HepG2 (cell line): ENCODE results near the gene TNFAIP1. TPM values are rescaled to one million over a fixed set of nuclear protein-coding genes. Genes with fewer than 3 reads are reported as not detected.
A peak's percentile ranks its signal among the peaks of the same experiment; 100 is the strongest.

Source experiments
- AGO2 ChIP-seq: fragments of 200-400 bp; formaldehyde crosslinking; optimal IDR thresholded peaks from 2 replicates; pipeline ENCODE3; 2017; ENCODE audit warnings: mild to moderate bottlenecking, low read depth, low read length, moderate library complexity
- ARID2 ChIP-seq: sonication (generic); formaldehyde crosslinking; IDR thresholded peaks from 2 replicates; pipeline ENCODE4 v1.8.1; 2022; ENCODE audit warnings: mild to moderate bottlenecking, missing genetic modification reagents, borderline replicate concordance
- CBFB ChIP-seq: sonication (generic); formaldehyde crosslinking; IDR thresholded peaks from 2 replicates; pipeline ENCODE4 v1.4.0; 2020; ENCODE audit warnings: missing genetic modification reagents
- DNMT3B ChIP-seq: conservative IDR thresholded peaks from 2 replicates; pipeline ENCODE4 v1.6.1; 2016; ENCODE audit warnings: missing biosample characterization, control low read depth
- FOSL1 ChIP-seq: sonication (generic); formaldehyde crosslinking; IDR thresholded peaks from 2 replicates; pipeline ENCODE4 v1.9.0; 2021; ENCODE audit warnings: missing genetic modification reagents, borderline replicate concordance
- GATAD2A ChIP-seq: IDR thresholded peaks from 2 replicates; pipeline ENCODE4 v1.6.1; 2016
- HOXA3 ChIP-seq: sonication (generic); formaldehyde crosslinking; IDR thresholded peaks from 2 replicates; pipeline ENCODE4 v1.5.0; 2020; ENCODE audit warnings: missing genetic modification reagents
- KLF9 ChIP-seq: IDR thresholded peaks from 2 replicates; pipeline ENCODE4 v1.6.1; 2016; ENCODE audit warnings: low read depth
- PHF21A ChIP-seq: sonication (generic); formaldehyde crosslinking; IDR thresholded peaks from 2 replicates; pipeline ENCODE4 v1.5.0; 2020; ENCODE audit warnings: mild to moderate bottlenecking, missing genetic modification reagents
- RXRA ChIP-seq: sonication (generic); formaldehyde crosslinking; IDR thresholded peaks from 2 replicates; pipeline ENCODE4 v1.5.1; 2020; ENCODE audit warnings: missing genetic modification reagents
- SNAI1 ChIP-seq: sonication (generic); formaldehyde crosslinking; IDR thresholded peaks from 2 replicates; pipeline ENCODE4 v1.5.0; 2020; ENCODE audit warnings: mild to moderate bottlenecking, missing genetic modification reagents, borderline replicate concordance
- ZBTB21 ChIP-seq: sonication (generic); formaldehyde crosslinking; IDR thresholded peaks from 2 replicates; pipeline ENCODE4 v1.4.0; 2020; ENCODE audit warnings: missing genetic modification reagents
- ZNF225 ChIP-seq: sonication (generic); formaldehyde crosslinking; IDR thresholded peaks from 2 replicates; pipeline ENCODE4 v1.4.0; 2020; ENCODE audit warnings: mild to moderate bottlenecking, missing genetic modification reagents
- ZNF326 ChIP-seq: sonication (generic); formaldehyde crosslinking; IDR thresholded peaks from 2 replicates; pipeline ENCODE4 v1.4.0; 2020; ENCODE audit warnings: missing genetic modification reagents, borderline replicate concordance
- ZNF570 ChIP-seq: sonication (generic); formaldehyde crosslinking; IDR thresholded peaks from 2 replicates; pipeline ENCODE4 v1.4.0; 2020; ENCODE audit warnings: mild to moderate bottlenecking, missing genetic modification reagents, borderline replicate concordance
- ZNF619 ChIP-seq: sonication (generic); formaldehyde crosslinking; IDR thresholded peaks from 2 replicates; pipeline ENCODE4 v1.4.0; 2020; ENCODE audit warnings: mild to moderate bottlenecking, missing genetic modification reagents
- ZNF839 ChIP-seq: sonication (generic); formaldehyde crosslinking; IDR thresholded peaks from 2 replicates; pipeline ENCODE4 v1.4.0; 2020; ENCODE audit warnings: missing genetic modification reagents, mild to moderate bottlenecking, borderline replicate concordance
- polyA plus RNA-seq, 8 experiments: library from polyadenylated mRNA; depleted of rRNA in 3 of 8; stranded (reverse) in 7 of 8; unstranded in 1 of 8; fragments of >200 nt; fragmentation: Illumina TruSeq in 4 of 8; extraction: Trizol in 4 of 8; gene quantifications; 2 replicates each; pipeline versions ENCODE4 v1.2.1 to v1.2.3, GENCODE V29; 2011 to 2016; ENCODE audit warnings: low read depth in 4 of 8, missing spikeins in 1 of 8, mixed read lengths in 1 of 8; ENCODE audit not compliant: insufficient read depth in 1 of 8
- total RNA-seq, 5 experiments: library from RNA; depleted of rRNA; stranded (reverse); fragments of >200 nt; fragmentation: Illumina TruSeq; extraction: Trizol; gene quantifications; 2 replicates each; pipeline ENCODE4 v1.2.3, GENCODE V29; 2016; ENCODE audit warnings: low read depth in 1 of 5
- TF ChIP-seq, protein P1 (sequence below): IDR thresholded peaks from 2 replicates; pipeline ENCODE4 v1.6.1; 2016; ENCODE audit warnings: mild to moderate bottlenecking
- TF ChIP-seq, protein P2 (sequence below): IDR thresholded peaks from 2 replicates; pipeline ENCODE4 v1.6.1; 2016
- TF ChIP-seq, protein P3 (sequence below): sonication (generic); formaldehyde crosslinking; IDR thresholded peaks from 2 replicates; pipeline ENCODE4 v1.4.0; 2020; ENCODE audit warnings: missing genetic modification reagents, borderline replicate concordance
- TF ChIP-seq, protein P4 (sequence below): sonication (generic); formaldehyde crosslinking; IDR thresholded peaks from 2 replicates; pipeline ENCODE4 v1.8.0; 2022; ENCODE audit warnings: missing genetic modification reagents, low read depth, mild to moderate bottlenecking, borderline replicate concordance

TNFAIP1 gene
- total and polyA plus RNA-seq, 2 of the 13 experiments (the other 11 are each of a cell fraction or from before 2014, with no cell fraction given), result 17.5 to 40.6 TPM

DNA sequence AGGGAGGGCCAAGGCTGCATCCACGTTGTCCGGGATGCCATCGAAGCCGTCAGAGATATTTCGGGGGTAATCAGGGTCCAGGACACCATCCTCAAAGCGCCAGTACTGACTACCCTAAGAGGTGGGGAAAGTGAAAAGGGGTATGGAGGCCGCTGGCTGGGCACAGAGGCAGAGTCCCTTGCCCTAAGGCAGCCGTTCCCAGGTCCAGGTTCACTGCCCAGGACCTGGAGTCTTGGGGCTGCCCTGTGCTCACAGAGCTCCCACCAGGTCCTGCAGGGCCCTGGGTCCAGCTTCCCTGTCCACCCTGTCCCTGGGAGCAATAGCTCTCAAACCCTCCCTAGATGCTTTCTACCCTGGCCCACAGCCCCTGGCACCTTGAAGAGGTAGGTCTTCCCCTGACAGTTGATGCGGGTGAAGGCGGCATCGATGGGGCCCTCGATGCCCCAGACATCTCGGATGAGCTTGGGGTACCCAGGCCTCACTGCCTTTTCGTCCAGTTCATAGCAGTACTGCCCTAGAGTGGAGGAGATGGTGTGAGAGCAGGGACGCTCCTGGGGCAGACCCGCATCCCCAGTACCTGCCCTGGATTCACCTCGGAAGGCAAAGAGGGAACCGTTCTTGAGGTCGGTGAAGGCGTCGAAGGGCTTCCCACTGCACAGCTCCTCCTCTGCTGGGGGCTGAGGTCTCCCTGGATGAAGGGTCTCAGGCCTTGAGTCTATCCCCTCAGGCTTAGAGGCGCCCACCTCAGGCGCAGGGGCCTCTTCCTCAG is 33.5 kb downstream of the TNFAIP1 start (continued):
- TF ChIP-seq DNMT3B (CRISPR knock-in tag) (no peak), CBFB (CRISPR knock-in tag) (no peak), ARID2 (CRISPR knock-in tag) (no peak), ZNF225 (CRISPR knock-in tag) (no peak), SNAI1 (CRISPR knock-in tag) (0 out of 2 replicates have a peak, but pooled peaks have one; percentile 7), ZNF619 (no peak), KLF9 (CRISPR knock-in tag) (no peak), FOSL1 (CRISPR knock-in tag) (no peak), HOXA3 (CRISPR knock-in tag) (no peak), PHF21A (CRISPR knock-in tag) (no peak), ZNF839 (CRISPR knock-in tag) (no peak), ZNF570 (CRISPR knock-in tag) (no peak), ZBTB21 (CRISPR knock-in tag) (no peak), ZNF326 (no peak), AGO2 (peak; percentile 82), RXRA (CRISPR knock-in tag) (no peak), GATAD2A (CRISPR knock-in tag) (no peak)
- TF ChIP-seq, protein P1, sequence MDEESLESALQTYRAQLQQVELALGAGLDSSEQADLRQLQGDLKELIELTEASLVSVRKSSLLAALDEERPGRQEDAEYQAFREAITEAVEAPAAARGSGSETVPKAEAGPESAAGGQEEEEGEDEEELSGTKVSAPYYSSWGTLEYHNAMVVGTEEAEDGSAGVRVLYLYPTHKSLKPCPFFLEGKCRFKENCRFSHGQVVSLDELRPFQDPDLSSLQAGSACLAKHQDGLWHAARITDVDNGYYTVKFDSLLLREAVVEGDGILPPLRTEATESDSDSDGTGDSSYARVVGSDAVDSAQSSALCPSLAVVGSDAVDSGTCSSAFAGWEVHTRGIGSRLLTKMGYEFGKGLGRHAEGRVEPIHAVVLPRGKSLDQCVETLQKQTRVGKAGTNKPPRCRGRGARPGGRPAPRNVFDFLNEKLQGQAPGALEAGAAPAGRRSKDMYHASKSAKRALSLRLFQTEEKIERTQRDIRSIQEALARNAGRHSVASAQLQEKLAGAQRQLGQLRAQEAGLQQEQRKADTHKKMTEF (CRISPR knock-in tag), result no peak
- TF ChIP-seq, protein P2, sequence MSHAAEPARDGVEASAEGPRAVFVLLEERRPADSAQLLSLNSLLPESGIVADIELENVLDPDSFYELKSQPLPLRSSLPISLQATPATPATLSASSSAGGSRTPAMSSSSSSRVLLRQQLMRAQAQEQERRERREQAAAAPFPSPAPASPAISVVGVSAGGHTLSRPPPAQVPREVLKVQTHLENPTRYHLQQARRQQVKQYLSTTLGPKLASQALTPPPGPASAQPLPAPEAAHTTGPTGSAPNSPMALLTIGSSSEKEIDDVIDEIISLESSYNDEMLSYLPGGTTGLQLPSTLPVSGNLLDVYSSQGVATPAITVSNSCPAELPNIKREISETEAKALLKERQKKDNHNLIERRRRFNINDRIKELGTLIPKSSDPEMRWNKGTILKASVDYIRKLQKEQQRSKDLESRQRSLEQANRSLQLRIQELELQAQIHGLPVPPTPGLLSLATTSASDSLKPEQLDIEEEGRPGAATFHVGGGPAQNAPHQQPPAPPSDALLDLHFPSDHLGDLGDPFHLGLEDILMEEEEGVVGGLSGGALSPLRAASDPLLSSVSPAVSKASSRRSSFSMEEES (CRISPR knock-in tag), result no peak
- TF ChIP-seq, protein P3, sequence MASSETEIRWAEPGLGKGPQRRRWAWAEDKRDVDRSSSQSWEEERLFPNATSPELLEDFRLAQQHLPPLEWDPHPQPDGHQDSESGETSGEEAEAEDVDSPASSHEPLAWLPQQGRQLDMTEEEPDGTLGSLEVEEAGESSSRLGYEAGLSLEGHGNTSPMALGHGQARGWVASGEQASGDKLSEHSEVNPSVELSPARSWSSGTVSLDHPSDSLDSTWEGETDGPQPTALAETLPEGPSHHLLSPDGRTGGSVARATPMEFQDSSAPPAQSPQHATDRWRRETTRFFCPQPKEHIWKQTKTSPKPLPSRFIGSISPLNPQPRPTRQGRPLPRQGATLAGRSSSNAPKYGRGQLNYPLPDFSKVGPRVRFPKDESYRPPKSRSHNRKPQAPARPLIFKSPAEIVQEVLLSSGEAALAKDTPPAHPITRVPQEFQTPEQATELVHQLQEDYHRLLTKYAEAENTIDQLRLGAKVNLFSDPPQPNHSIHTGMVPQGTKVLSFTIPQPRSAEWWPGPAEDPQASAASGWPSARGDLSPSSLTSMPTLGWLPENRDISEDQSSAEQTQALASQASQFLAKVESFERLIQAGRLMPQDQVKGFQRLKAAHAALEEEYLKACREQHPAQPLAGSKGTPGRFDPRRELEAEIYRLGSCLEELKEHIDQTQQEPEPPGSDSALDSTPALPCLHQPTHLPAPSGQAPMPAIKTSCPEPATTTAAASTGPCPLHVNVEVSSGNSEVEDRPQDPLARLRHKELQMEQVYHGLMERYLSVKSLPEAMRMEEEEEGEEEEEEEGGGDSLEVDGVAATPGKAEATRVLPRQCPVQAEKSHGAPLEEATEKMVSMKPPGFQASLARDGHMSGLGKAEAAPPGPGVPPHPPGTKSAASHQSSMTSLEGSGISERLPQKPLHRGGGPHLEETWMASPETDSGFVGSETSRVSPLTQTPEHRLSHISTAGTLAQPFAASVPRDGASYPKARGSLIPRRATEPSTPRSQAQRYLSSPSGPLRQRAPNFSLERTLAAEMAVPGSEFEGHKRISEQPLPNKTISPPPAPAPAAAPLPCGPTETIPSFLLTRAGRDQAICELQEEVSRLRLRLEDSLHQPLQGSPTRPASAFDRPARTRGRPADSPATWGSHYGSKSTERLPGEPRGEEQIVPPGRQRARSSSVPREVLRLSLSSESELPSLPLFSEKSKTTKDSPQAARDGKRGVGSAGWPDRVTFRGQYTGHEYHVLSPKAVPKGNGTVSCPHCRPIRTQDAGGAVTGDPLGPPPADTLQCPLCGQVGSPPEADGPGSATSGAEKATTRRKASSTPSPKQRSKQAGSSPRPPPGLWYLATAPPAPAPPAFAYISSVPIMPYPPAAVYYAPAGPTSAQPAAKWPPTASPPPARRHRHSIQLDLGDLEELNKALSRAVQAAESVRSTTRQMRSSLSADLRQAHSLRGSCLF (CRISPR knock-in tag), result no peak
- TF ChIP-seq, protein P4, sequence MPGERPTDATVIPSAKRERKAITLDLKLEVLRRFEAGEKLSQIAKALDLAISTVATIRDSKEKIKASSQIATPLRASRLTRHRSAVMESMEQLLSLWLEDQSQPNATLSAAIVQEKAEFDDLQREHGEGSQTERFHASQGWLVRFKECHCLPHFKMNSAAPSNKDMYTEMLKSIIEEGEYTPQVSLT (CRISPR knock-in tag), result no peak
